ENCODE results near the gene EXTL2.
"Not testable (repeated sequence)": the region's sequence is repeated elsewhere in the genome, so short reads cannot be mapped to it uniquely, and the experiment has no call there.

The EXTL2 gene

DNA sequence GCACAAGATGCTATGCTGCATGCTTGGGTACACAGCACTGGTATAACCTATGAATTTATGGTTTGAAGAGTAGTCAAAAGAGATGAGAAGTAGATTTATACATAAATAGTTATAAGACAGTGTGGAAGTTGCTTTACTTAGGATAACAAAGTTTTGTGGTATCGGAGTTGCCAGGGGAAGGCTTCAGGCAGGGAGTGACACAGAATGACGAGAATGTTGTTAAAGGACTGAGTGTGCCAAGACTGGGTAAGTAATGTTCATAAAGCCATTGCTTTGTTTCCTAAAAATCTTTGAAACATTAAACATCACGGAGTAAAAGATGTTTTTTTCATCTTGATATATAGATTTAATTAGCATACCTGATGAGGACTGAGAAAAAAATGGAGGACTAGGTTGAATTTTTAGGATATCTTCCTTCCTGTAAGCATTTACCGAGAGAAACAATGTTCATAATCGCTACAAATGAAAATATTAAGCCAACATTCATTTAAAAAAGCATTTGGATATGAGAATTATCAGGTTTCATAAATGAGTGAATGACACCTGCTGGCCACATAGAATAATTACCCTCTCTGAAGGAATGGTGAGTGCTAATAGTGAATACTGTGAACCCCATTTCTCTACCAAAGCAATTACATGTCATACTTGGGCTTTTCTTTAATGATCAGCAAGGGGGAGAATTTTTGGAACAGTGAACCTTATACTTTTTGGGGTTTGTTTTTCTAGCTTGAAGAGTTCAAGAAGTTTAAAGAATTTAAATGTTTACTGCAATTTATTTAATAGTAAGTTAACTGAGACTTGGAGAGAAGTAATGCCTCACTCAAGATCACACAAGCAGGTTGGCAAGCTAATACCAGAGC is 28.4 kb downstream of the EXTL2 start:
- TF ChIP-seq, protein P1, sequence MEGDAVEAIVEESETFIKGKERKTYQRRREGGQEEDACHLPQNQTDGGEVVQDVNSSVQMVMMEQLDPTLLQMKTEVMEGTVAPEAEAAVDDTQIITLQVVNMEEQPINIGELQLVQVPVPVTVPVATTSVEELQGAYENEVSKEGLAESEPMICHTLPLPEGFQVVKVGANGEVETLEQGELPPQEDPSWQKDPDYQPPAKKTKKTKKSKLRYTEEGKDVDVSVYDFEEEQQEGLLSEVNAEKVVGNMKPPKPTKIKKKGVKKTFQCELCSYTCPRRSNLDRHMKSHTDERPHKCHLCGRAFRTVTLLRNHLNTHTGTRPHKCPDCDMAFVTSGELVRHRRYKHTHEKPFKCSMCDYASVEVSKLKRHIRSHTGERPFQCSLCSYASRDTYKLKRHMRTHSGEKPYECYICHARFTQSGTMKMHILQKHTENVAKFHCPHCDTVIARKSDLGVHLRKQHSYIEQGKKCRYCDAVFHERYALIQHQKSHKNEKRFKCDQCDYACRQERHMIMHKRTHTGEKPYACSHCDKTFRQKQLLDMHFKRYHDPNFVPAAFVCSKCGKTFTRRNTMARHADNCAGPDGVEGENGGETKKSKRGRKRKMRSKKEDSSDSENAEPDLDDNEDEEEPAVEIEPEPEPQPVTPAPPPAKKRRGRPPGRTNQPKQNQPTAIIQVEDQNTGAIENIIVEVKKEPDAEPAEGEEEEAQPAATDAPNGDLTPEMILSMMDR (IDR thresholded peaks at IDR 0.05; ENCODE audit: control insufficient read depth, insufficient read depth, low read depth, low read length, missing control alignments), result peak; percentile 36
- peak; percentile 40 for DNase-seq (ENCODE audit: low read depth)

DNA sequence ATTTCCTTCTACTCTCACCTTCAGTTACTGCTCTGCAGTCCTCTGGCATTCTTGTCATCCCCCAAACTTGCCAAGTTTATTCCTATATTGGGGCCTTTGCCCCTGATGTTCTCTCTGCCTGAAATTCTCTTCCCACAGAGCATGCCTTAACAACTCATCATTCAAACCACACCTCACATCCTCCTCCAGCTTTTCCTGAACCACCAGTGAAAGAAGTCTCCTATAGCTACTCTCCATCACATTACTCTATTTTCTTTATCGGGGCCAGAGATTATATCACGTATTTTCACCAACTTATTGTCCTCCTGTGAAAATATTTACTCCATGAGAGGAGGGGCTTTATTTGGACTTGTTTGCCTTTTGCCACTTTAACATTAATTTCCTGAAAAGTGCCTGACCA is 32.1 kb downstream of the EXTL2 start:
- H3K4me3 ChIP-seq (ENCODE audit: control insufficient read depth, low read depth, low read length), result no peak overlapping the region
- peak; percentile 61 for DNase-seq (ENCODE audit: low read depth)
- TF ChIP-seq, protein P1 (IDR thresholded peaks at IDR 0.05; ENCODE audit: control insufficient read depth, insufficient read depth, low read depth, low read length, missing control alignments), result no peak

More for the DNA sequence above, 28.4 kb downstream of the EXTL2 start:
- H3K4me3 ChIP-seq (ENCODE audit: control insufficient read depth, low read depth, low read length), result no peak overlapping the region

DNA sequence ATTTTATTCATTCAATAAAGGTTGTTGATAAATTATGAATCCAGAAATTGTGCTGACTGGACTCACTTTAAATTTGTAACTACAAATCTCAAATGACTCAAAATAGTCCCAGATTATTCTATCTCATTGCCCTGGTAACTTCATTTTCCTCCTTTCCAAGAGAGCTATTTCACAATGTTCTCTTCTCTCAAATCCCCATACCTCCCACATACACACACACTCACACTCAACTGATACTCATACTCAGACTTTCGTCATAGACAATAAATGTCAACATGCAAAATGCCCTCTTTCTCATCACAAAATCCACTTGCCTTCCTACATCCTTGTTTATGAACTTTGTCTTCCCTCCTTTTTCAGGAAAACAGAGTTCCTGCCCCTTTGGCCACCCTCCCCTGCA is 33.3 kb downstream of the EXTL2 start:
- TF ChIP-seq, protein P1 (IDR thresholded peaks at IDR 0.05; ENCODE audit: control insufficient read depth, insufficient read depth, low read depth, low read length, missing control alignments), result no peak
- H3K4me3 ChIP-seq (ENCODE audit: control insufficient read depth, low read depth, low read length), result no peak overlapping the region
- DNase-seq (ENCODE audit: low read depth), result peak; percentile 45

DNA sequence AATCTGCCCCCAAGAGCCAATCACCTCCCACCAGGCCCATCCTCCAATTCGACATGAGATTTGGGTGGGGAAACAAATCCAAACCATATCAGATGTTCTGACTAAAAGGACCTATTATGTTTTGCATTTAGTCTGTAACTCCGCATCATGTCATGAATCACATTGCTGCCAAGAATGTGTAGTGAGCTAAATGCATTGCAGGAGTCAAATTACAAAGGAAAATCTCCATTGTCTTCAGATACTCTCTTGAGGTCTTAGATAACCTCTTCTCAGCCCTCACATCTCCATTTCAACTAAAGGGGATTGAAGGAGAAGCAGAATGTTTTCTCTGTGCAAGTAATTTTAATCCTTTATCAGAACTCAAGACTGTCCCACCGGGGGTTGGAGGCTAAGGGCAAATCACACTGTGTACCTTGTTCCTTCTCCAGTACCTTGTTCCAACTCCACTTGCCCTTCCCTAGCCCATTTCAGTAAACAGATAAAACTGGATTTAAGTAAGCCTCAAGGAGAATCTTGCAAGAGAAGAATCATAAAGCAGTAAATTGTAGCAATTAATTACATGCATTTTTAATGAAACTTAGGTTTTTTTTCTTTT is 34.1 kb downstream of the EXTL2 start:
- no peak overlapping the region for H3K4me3 ChIP-seq (ENCODE audit: control insufficient read depth, low read depth, low read length)
- DNase-seq (ENCODE audit: low read depth), result no peak
- TF ChIP-seq, protein P1 (IDR thresholded peaks at IDR 0.05; ENCODE audit: control insufficient read depth, insufficient read depth, low read depth, low read length, missing control alignments), result no peak

DNA sequence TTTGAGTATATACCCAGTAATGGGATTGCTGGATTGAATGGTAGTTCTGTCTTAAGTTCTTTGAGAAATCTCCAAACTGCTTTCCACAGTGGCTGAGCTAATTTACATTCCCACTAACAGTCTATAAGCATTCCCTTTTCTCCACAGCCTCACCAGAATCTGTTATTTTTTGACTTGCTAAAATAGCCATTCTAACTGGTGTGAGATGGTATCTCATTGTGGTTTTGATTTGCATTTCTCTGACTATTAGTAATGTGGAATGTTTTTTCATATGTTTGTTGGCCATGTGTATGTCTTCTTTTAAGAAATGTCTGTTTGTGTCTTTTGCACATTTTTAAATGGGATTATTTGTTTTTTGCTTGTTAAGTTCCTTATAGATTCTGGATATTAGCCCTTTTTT is 39.5 kb downstream of the EXTL2 start:
- not testable (repeated sequence) for DNase-seq (ENCODE audit: low read depth); H3K4me3 ChIP-seq (ENCODE audit: control insufficient read depth, low read depth, low read length)

DNA sequence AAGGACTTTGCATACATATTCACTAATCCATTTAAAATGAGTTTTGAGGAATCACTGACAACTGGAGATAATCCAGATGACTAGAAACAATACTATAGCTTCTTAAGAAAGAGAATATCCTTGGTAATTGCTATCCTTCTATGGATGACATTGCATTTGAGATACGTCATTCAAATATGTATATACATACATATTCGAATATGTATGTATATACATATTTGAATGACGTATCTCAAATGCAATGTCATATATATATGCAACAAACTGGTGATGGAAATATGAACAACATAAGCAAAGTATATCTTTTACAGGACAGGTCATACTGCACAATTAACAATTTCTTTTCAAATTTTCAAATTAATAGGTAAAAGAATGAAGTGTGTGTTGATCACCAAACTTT is 41.7 kb downstream of the EXTL2 start:
- TF ChIP-seq, protein P1 (IDR thresholded peaks at IDR 0.05; ENCODE audit: control insufficient read depth, insufficient read depth, low read depth, low read length, missing control alignments), result no peak
- DNase-seq (ENCODE audit: low read depth), result no peak
- no peak overlapping the region for H3K4me3 ChIP-seq (ENCODE audit: control insufficient read depth, low read depth, low read length)

DNA sequence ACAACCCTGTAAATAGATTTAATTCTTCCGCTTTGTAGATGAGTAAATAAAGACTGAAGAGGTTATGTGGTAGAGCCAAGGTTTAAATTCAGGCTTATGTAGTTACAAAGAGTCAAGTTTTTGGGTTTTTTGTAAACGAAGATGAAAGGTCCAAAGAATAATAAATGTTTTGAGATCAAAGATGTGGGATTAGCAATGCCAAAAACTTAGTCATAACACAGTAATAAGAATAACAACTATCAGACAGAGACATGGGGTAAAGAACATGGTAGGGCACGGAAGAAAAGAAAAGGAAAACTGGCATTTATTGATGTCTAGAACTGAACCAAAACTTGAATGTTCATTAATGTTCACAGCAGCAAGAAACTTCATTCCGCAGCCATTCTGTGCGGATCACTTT is 42.9 kb downstream of the EXTL2 start:
- H3K4me3 ChIP-seq (ENCODE audit: control insufficient read depth, low read depth, low read length), result no peak overlapping the region
- TF ChIP-seq, protein P1 (IDR thresholded peaks at IDR 0.05; ENCODE audit: control insufficient read depth, insufficient read depth, low read depth, low read length, missing control alignments), result no peak
- DNase-seq (ENCODE audit: low read depth), result no peak
